CD8-positive, alpha-beta memory T cell (primary cell): ENCODE data around the gene DAB1. TPM values are rescaled to one million over a fixed set of nuclear protein-coding genes. Genes with fewer than 3 reads are reported as not detected.

Experiments
- CTCF ChIA-PET: fragments of 350-600 bp; sonication (Branson Sonifier 250); formaldehyde crosslinking; loops from one replicate; lab custom pipeline; 2021; ENCODE audit warnings: antibody characterized with exemption; lab: Charles Lee
- POLR2A ChIA-PET: fragments of 350-600 bp; sonication (Branson Sonifier 250); formaldehyde crosslinking; loops from one replicate; lab custom pipeline; 2021; ENCODE audit warnings: antibody characterized with exemption; lab: Charles Lee
- DNase-seq, 5 donors: peaks; one replicate each; pipeline versions ENCODE4 v3.0.0 to v3.0.0-alpha.2; 2020 to 2022; ENCODE audit warnings: mixed read lengths in 1 of 5
- H3K27ac ChIP-seq: one replicate; pipeline ENCODE4 v1.7.0; 2013; ENCODE audit warnings: low read depth, mild to moderate bottlenecking, low read length, moderate library complexity
- H3K27me3 ChIP-seq: 2 replicates; pipeline ENCODE4 v1.7.0; 2013; ENCODE audit warnings: low read length, mild to moderate bottlenecking; ENCODE audit not compliant: insufficient read depth, poor library complexity, severe bottlenecking
- H3K36me3 ChIP-seq: 2 replicates; pipeline ENCODE4 v1.7.0; 2013; ENCODE audit warnings: mild to moderate bottlenecking, low read length, moderate library complexity; ENCODE audit not compliant: insufficient read depth
- H3K4me1 ChIP-seq: 2 replicates; pipeline ENCODE4 v1.7.0; 2013; ENCODE audit warnings: mild to moderate bottlenecking, low read length, moderate library complexity; ENCODE audit not compliant: insufficient read depth
- H3K4me3 ChIP-seq: 2 replicates; pipeline ENCODE4 v1.7.0; 2013; ENCODE audit warnings: mild to moderate bottlenecking, low read length
- H3K9me3 ChIP-seq: 2 replicates; pipeline ENCODE4 v1.7.0; 2013; ENCODE audit warnings: mild to moderate bottlenecking, low read length
- H3K27ac Mint-ChIP-seq, 8 donors: one replicate each; pipeline ENCODE4 v1.8.0; 2020 to 2021; ENCODE audit warnings: mixed read lengths in 8 of 8, mild to moderate bottlenecking in 6 of 8, inconsistent platforms in 3 of 8, moderate library complexity in 3 of 8
- H3K27me3 Mint-ChIP-seq, 2 donors: one replicate each; pipeline ENCODE4 v1.8.0; 2020 to 2021; ENCODE audit warnings: mixed read lengths in 2 of 2, mild to moderate bottlenecking in 1 of 2, moderate library complexity in 1 of 2
- H3K36me3 Mint-ChIP-seq, 3 donors: one replicate each; pipeline ENCODE4 v1.8.0; 2020 to 2021; ENCODE audit warnings: mixed read lengths in 3 of 3, inconsistent platforms in 1 of 3, mild to moderate bottlenecking in 1 of 3
- H3K4me1 Mint-ChIP-seq, 3 donors: one replicate each; pipeline ENCODE4 v1.8.0; 2020 to 2021; ENCODE audit warnings: mixed read lengths in 3 of 3, inconsistent platforms in 1 of 3, mild to moderate bottlenecking in 1 of 3
- H3K4me3 Mint-ChIP-seq, 7 donors: one replicate each; pipeline ENCODE4 v1.8.0; 2020 to 2021; ENCODE audit warnings: mixed read lengths in 7 of 7, mild to moderate bottlenecking in 6 of 7, moderate library complexity in 4 of 7, inconsistent platforms in 2 of 7
- H3K9me3 Mint-ChIP-seq, 5 donors: one replicate each; pipeline ENCODE4 v1.8.0; 2020 to 2022; ENCODE audit warnings: mixed read lengths in 5 of 5, mild to moderate bottlenecking in 3 of 5, moderate library complexity in 2 of 5, inconsistent platforms in 1 of 5
- polyA plus RNA-seq: library from polyadenylated mRNA; unstranded; fragments of 300-500 nt; fragmentation: Illumina TruSeq; gene quantifications from one replicate; pipeline ENCODE4 v1.2.3, GENCODE V29; 2021
- total RNA-seq, 2 experiments: library from RNA; stranded (reverse); gene quantifications; one replicate each; pipeline ENCODE4 v1.2.3, GENCODE V29; 2021

The DAB1 gene
- total and polyA plus RNA-seq, 3 experiments from 2014 or later, result 0.09 to 1.7 TPM; not detected in 1

- Mint-ChIP-seq H3K27ac (no peak overlapping the region), H3K4me3 (peak overlapping the region in 5 of 7 donors; percentile 30 to 83 (median 56)), H3K9me3 (peaks cover 0 to 2% (median 0%) of the 10 kb centered on the region in 5 donors), H3K27me3 (peaks cover 45 to 64% of the 10 kb centered on the region in 2 donors), H3K4me1 (peaks cover 4 to 11% (median 8%) of the 10 kb centered on the region in 3 donors), H3K36me3 (no peaks in the 10 kb centered on the region)
- no peak overlapping the region for H3K27ac ChIP-seq
- peaks cover 7% of the 10 kb centered on the region for H3K27me3 ChIP-seq
- no peaks in the 10 kb centered on the region for H3K4me1 ChIP-seq
- ChIA-PET CTCF (no interaction called here), POLR2A (no interaction called here)
- no peak overlapping the region for H3K4me3 ChIP-seq
- DNase-seq, result no peak
- no peaks in the 10 kb centered on the region for H3K9me3 ChIP-seq
- H3K36me3 ChIP-seq, result no peaks in the 10 kb centered on the region
Observed at GRCh38 chr1:57423135-57423655, 665 bp downstream of the DAB1 start.

GRCh38 chr1:57422271-57423134 is 1.4 kb downstream of the DAB1 start:
- Histone ChIP-seq H3K9me3 (no peaks in the 10 kb centered on the region), H3K4me1 (no peaks in the 10 kb centered on the region), H3K27ac (no peak overlapping the region), H3K27me3 (peaks cover 7% of the 10 kb centered on the region), H3K36me3 (no peaks in the 10 kb centered on the region), H3K4me3 (no peak overlapping the region)
- Mint-ChIP-seq H3K27ac (no peak overlapping the region), H3K9me3 (peaks cover 0 to 2% (median 0%) of the 10 kb centered on the region in 5 donors), H3K27me3 (peaks cover 45 to 70% of the 10 kb centered on the region in 2 donors), H3K4me3 (peak overlapping the region in 6 of 7 donors; percentile 30 to 83 (median 63)), H3K4me1 (peaks cover 4 to 11% (median 8%) of the 10 kb centered on the region in 3 donors), H3K36me3 (no peaks in the 10 kb centered on the region)
- no peak for DNase-seq
- ChIA-PET CTCF (no interaction called here), POLR2A (no interaction called here)

DNA sequence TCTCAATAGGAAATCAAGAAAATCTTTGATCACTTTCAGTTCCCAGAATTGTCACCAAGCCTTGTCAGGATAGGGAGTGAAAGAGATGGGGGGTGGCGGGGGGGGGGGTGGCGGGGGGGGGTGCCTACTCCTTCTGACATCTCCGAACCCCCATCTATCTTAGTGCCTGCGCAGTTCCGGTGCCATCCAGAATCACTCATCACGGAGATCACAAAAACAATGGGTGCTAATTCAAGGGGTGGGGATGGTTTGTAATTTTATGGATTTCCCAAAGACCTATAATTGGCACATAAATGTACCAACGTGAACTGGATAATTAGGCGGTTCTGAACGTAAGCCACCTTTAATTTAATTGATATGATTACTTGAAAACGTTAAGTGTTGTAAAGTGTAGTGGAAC is 2.1 kb downstream of the DAB1 start:
- H3K27me3 Mint-ChIP-seq, result peaks cover 45 to 69% of the 10 kb centered on the region in 2 donors
- ChIA-PET POLR2A (no interaction called here), CTCF (no interaction called here)
- Histone ChIP-seq H3K27me3 (peaks cover 7% of the 10 kb centered on the region), H3K9me3 (no peaks in the 10 kb centered on the region), H3K36me3 (no peaks in the 10 kb centered on the region), H3K4me1 (no peaks in the 10 kb centered on the region), H3K4me3 (no peak overlapping the region), H3K27ac (no peak overlapping the region)
- H3K9me3 Mint-ChIP-seq, result peaks cover 0 to 2% (median 0%) of the 10 kb centered on the region in 5 donors
- no peaks in the 10 kb centered on the region for H3K36me3 Mint-ChIP-seq
- DNase-seq, result no peak
- peaks cover 4 to 11% (median 8%) of the 10 kb centered on the region in 3 donors for H3K4me1 Mint-ChIP-seq
- no peak overlapping the region for H3K27ac Mint-ChIP-seq
- peak overlapping the region in 4 of 7 donors; percentile 23 to 83 (median 62) for H3K4me3 Mint-ChIP-seq

DNA sequence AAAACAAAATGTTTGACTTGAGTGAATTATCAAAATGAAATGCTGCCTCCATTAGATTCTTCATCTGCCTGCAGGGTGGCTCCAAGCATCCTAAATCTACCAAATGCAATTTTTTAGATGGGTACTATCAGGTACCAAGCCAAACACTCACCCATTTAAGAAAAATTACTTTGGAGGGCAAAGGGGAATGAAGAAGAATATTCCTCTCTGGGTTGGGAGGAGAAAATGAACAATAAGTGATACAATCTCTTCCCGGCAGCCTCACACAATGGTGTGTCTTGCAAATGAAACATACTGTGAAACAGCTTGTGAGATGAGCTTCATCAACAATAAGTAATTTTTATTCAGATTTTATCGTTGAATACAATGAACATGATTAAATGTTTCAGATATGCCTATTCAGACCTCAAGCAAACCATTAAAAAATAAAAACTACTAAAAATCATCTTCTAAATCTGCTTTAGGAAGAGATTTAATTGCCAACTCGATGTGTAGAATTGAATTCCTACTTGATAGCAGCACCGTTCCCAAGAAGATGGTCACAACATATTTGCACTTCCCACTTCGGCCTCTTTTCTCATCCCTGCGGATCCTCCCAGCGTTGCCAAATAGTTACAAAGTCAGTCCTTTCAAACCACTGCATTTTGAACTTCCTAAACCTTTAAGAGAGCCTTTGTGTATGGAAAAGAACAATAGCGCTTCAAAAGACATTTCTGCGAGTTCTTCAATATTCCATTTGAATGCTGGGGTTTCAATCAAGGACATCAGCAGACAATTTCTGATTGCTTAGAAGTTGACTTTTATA is 2.7 kb downstream of the DAB1 start:
- Histone ChIP-seq H3K4me3 (no peak overlapping the region), H3K4me1 (no peaks in the 10 kb centered on the region), H3K27ac (no peak overlapping the region), H3K27me3 (peaks cover 7% of the 10 kb centered on the region), H3K36me3 (no peaks in the 10 kb centered on the region), H3K9me3 (no peaks in the 10 kb centered on the region)
- Mint-ChIP-seq H3K27me3 (peaks cover 45 to 65% of the 10 kb centered on the region in 2 donors), H3K27ac (no peak overlapping the region), H3K36me3 (no peaks in the 10 kb centered on the region), H3K4me3 (no peak overlapping the region), H3K4me1 (peaks cover 4 to 11% (median 8%) of the 10 kb centered on the region in 3 donors), H3K9me3 (peaks cover 0 to 2% (median 0%) of the 10 kb centered on the region in 5 donors)
- ChIA-PET POLR2A (no interaction called here), CTCF (no interaction called here)
- no peak for DNase-seq

DNA sequence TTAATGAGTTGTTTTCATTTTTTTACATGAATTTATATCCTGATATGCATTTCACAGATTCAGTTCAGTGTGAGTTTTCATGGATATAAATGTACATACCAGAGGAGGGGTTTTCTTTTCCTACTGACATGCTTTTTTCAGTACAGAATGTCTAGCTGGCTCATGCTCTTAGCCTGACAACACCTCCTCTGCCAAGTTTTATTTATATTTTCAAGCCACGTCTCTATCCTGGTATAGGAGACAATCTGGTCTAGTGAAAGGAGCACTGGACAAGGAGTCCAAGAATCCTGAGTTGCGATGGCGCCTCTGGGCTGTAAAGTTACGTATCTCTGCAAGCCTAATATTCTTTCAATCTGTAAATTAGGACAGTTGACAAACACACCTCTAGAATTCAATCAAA is 4.9 kb downstream of the DAB1 start:
- H3K9me3 ChIP-seq, result no peaks in the 10 kb centered on the region
- CTCF ChIA-PET, result no interaction called here
- POLR2A ChIA-PET, result no interaction called here

DNA sequence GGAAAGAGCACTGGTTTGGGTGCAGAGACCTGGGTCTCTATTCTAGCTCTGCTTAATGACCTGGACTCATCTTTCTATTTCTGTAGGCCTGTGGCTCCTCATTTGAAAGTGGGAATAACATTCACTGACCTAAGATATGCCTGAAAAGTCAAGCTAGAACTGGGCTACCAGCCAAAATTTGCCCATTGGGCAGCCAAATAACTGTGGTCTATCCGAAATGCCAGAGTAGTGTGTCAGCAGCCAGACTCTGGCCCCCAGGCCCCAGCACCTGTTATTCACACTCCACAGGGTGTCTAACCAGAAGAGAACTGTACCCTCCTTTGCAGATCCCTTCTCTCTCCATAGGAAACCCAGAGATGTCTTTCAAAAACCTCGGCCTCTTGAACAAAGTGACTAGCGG is 12.6 kb downstream of the DAB1 start:
- Histone ChIP-seq H3K9me3 (no peaks in the 10 kb centered on the region), H3K27ac (no peak overlapping the region), H3K27me3 (no peaks in the 10 kb centered on the region), H3K36me3 (no peaks in the 10 kb centered on the region), H3K4me3 (no peak overlapping the region), H3K4me1 (no peaks in the 10 kb centered on the region)
- POLR2A ChIA-PET, result no interaction called here
- Mint-ChIP-seq H3K36me3 (peaks cover 0 to 9% (median 0%) of the 10 kb centered on the region in 3 donors), H3K9me3 (peaks cover 0 to 8% (median 3%) of the 10 kb centered on the region in 5 donors), H3K27ac (no peak overlapping the region), H3K4me3 (no peak overlapping the region), H3K4me1 (no peaks in the 10 kb centered on the region), H3K27me3 (peaks cover 7 to 12% of the 10 kb centered on the region in 2 donors)
- CTCF ChIA-PET, result no interaction called here
- DNase-seq, result no peak

More for the DNA sequence above, 4.9 kb downstream of the DAB1 start:
- H3K36me3 Mint-ChIP-seq, result no peaks in the 10 kb centered on the region
- no peak for DNase-seq
- H3K27me3 Mint-ChIP-seq, result peaks cover 38 to 52% of the 10 kb centered on the region in 2 donors
- no peak overlapping the region for H3K27ac Mint-ChIP-seq
- no peaks in the 10 kb centered on the region for H3K36me3 ChIP-seq
- no peak overlapping the region for H3K4me3 ChIP-seq
- no peaks in the 10 kb centered on the region for H3K4me1 ChIP-seq
- H3K27ac ChIP-seq, result no peak overlapping the region
- no peaks in the 10 kb centered on the region for H3K27me3 ChIP-seq
- no peak overlapping the region for H3K4me3 Mint-ChIP-seq
- H3K9me3 Mint-ChIP-seq, result peaks cover 0 to 7% (median 0%) of the 10 kb centered on the region in 5 donors
- H3K4me1 Mint-ChIP-seq, result peaks cover 0 to 11% (median 4%) of the 10 kb centered on the region in 3 donors

DNA sequence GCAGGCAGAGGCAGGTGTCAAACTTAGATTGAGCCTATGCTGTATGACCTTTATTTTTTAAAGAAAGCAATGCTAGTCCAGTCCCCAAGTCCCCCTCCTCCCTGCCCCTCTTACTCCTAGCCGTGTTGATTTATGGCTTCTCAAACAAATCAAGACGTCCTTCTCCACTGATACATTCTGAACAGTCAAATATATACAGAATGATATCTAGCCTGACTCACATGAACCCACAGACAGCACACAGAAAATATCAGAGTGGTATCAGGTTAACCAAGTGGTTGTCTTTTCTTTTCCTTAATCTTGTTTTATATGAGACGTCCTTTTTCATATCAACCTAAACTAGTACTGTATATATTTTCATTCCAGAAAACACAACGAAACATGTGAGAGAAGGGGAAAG is 13.4 kb downstream of the DAB1 start:
- Mint-ChIP-seq H3K9me3 (peaks cover 0 to 5% (median 3%) of the 10 kb centered on the region in 5 donors), H3K4me1 (no peaks in the 10 kb centered on the region), H3K36me3 (peaks cover 0 to 9% (median 0%) of the 10 kb centered on the region in 3 donors), H3K27ac (no peak overlapping the region), H3K27me3 (peaks cover 6 to 12% of the 10 kb centered on the region in 2 donors), H3K4me3 (no peak overlapping the region)
- Histone ChIP-seq H3K27me3 (no peaks in the 10 kb centered on the region), H3K4me3 (no peak overlapping the region), H3K4me1 (no peaks in the 10 kb centered on the region), H3K9me3 (no peaks in the 10 kb centered on the region), H3K27ac (no peak overlapping the region), H3K36me3 (no peaks in the 10 kb centered on the region)
- no peak for DNase-seq
- ChIA-PET CTCF (no interaction called here), POLR2A (no interaction called here)
